ENCODE measurements around the gene ABLIM1. TPM values are rescaled to one million over a fixed set of nuclear protein-coding genes. Genes with fewer than 3 reads are reported as not detected.

ABLIM1 gene
- total RNA-seq, 2 experiments from 2014 or later, result 14.8 to 54.9 TPM

DNA sequence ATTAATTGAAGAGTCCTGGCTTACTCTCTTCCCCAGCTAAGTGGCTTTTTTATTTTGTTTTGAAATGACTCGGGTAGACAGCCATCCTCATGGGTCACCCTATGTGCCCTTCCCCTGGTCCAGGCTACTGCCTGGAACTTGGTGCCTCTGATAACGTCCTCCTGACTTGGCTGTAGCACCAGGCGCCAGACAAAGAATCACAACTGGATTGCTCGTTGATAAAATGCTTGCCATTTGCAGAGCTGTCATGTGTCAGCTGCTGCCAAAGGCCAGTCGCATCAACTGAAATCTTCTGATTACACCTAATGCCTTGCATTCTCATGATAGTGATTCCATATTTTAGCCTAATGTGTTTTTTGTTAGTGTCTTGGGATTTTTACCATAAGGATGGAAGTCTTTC lies 27.4 kb upstream of the ABLIM1 start:
- peaks cover 16% of the 10 kb centered on the region for H3K27me3 Mint-ChIP-seq
- no peak overlapping the region for H3K4me3 Mint-ChIP-seq
- CTCF ChIA-PET, result interaction anchor here (0.8 kb wide), 1 partner anchor 9 kb away, joined by 3 read pairs; no protein-coding TSS in a partner anchor
- H3K4me1 Mint-ChIP-seq, result no peaks in the 10 kb centered on the region
- no peaks in the 10 kb centered on the region for H3K9me3 Mint-ChIP-seq (ENCODE audit: low read depth)
- no peak overlapping the region for H3K27ac Mint-ChIP-seq
- DNase-seq (no peak), ATAC-seq (no peak)
- no peaks in the 10 kb centered on the region for H3K36me3 Mint-ChIP-seq

DNA sequence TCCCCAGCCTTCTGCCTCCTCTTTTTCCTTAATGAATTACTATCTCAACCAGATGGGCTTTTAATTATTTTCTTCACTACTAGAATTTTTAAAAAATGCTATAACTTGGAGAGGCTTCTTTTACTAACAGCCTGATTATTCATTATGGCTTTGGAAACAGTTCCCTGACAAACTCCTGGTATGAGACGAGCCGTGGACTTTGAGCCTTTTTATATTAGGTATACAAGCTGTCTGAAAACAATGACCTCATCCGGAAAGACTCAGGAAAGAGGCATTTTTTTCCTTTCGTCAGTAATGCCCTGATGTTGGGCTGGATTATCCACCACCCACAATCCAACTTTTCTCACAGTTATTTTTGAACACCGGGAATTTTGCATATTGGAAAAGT lies 26.7 kb upstream of the ABLIM1 start:
- Mint-ChIP-seq H3K4me3 (no peak overlapping the region), H3K27me3 (peaks cover 16% of the 10 kb centered on the region), H3K9me3 (ENCODE audit: low read depth) (no peaks in the 10 kb centered on the region), H3K27ac (no peak overlapping the region), H3K36me3 (no peaks in the 10 kb centered on the region), H3K4me1 (no peaks in the 10 kb centered on the region)
- DNase-seq, result no peak
- no peak for ATAC-seq
- CTCF ChIA-PET, result no interaction called here

GRCh38 chr10:114684084-114684821 lies 26.2 kb upstream of the ABLIM1 start:
- CTCF ChIA-PET, result no interaction called here
- peaks cover 16% of the 10 kb centered on the region for H3K27me3 Mint-ChIP-seq
- no peaks in the 10 kb centered on the region for H3K9me3 Mint-ChIP-seq (ENCODE audit: low read depth)
- DNase-seq (no peak), ATAC-seq (no peak)
- no peaks in the 10 kb centered on the region for H3K36me3 Mint-ChIP-seq
- no peak overlapping the region for H3K27ac Mint-ChIP-seq
- no peak overlapping the region for H3K4me3 Mint-ChIP-seq
- no peaks in the 10 kb centered on the region for H3K4me1 Mint-ChIP-seq

DNA sequence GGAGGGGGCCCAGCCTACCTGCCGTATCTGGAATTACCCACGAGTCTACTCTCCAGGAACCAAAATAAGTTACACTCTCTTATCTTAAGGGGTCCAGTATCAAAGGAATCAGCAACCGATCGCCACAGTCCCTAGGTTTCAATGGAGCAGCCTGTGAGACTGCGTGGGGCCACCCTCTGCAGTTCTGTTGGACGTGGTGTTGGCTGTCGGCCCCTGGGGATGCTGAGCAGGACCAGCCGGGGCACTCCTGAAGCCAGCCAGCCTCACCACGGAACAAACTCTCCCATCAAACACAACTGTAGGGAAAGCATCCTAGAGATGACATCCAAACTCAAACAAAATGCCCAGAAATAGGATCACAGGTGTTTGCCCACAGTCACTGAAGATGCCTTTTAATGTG lies 25.5 kb upstream of the ABLIM1 start:
- ATAC-seq (no peak), DNase-seq (no peak)
- Mint-ChIP-seq H3K4me1 (no peaks in the 10 kb centered on the region), H3K27ac (no peak overlapping the region), H3K36me3 (no peaks in the 10 kb centered on the region), H3K27me3 (peaks cover 19% of the 10 kb centered on the region), H3K9me3 (ENCODE audit: low read depth) (no peaks in the 10 kb centered on the region), H3K4me3 (no peak overlapping the region)
- CTCF ChIA-PET, result no interaction called here

DNA sequence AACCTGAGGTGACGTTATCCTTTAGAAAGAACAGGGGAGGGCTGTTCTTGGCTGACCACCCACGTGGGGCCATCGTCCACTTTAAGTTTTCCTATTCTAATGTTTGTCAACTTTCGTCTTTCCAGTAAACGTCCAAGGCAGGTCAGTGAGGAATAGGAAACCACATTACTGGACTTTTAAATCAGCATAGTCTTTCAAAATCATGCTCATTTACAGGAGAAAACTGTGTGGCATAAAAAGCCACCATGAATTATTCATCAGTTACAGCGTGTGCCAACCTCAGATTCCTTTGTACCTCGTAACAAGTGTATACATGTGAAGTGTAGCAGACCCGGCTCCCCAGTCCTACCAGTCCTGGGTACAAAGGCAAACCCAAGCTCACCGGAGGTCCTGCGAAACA lies 25.1 kb upstream of the ABLIM1 start:
- DNase-seq, result no peak
- Mint-ChIP-seq H3K27ac (no peak overlapping the region), H3K27me3 (peaks cover 24% of the 10 kb centered on the region), H3K36me3 (no peaks in the 10 kb centered on the region), H3K9me3 (ENCODE audit: low read depth) (no peaks in the 10 kb centered on the region), H3K4me1 (no peaks in the 10 kb centered on the region), H3K4me3 (no peak overlapping the region)
- no peak for ATAC-seq
- CTCF ChIA-PET, result no interaction called here

- Mint-ChIP-seq H3K4me1 (no peaks in the 10 kb centered on the region), H3K4me3 (no peak overlapping the region), H3K9me3 (ENCODE audit: low read depth) (no peaks in the 10 kb centered on the region), H3K27me3 (peaks cover 24% of the 10 kb centered on the region), H3K27ac (no peak overlapping the region), H3K36me3 (no peaks in the 10 kb centered on the region)
- CTCF ChIA-PET, result interaction anchor here (1.2 kb wide), 1 partner anchor 12 kb away, joined by 3 read pairs; no protein-coding TSS in a partner anchor
- DNase-seq, result no peak
- no peak for ATAC-seq
These were observed 24.5 kb upstream of the ABLIM1 start for GRCh38 chr10:114682532-114682931.

DNA sequence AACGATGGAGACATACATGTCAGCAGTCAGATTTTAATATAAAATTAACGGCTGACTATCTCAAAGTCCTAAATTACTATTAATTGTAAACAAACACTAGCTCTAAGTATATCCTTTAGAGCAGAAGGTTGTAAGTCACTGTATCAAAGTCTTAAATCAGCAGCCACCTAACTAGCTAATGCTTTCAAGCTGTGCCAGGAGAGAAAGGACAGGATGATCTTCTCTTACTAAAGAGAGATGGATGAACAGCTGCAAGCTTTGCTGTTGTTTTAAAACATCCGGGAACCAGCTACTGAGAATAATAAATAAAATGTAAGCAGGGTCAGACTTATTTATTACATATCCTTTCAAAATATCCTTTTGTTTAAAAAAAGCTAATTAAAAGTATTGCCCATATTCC lies 24.0 kb upstream of the ABLIM1 start:
- H3K27me3 Mint-ChIP-seq, result peaks cover 22% of the 10 kb centered on the region
- H3K4me1 Mint-ChIP-seq, result no peaks in the 10 kb centered on the region
- no peaks in the 10 kb centered on the region for H3K36me3 Mint-ChIP-seq
- no peaks in the 10 kb centered on the region for H3K9me3 Mint-ChIP-seq (ENCODE audit: low read depth)
- no peak overlapping the region for H3K27ac Mint-ChIP-seq
- CTCF ChIA-PET, result interaction anchor here (1.2 kb wide), 1 partner anchor 13 kb away, joined by 3 read pairs; no protein-coding TSS in a partner anchor
- H3K4me3 Mint-ChIP-seq, result no peak overlapping the region
- no peak for ATAC-seq
- DNase-seq, result no peak

GRCh38 chr10:114681542-114681941 lies 23.5 kb upstream of the ABLIM1 start:
- peaks cover 22% of the 10 kb centered on the region for H3K27me3 Mint-ChIP-seq
- H3K36me3 Mint-ChIP-seq, result no peaks in the 10 kb centered on the region
- no peaks in the 10 kb centered on the region for H3K4me1 Mint-ChIP-seq
- no peaks in the 10 kb centered on the region for H3K9me3 Mint-ChIP-seq (ENCODE audit: low read depth)
- ATAC-seq (no peak), DNase-seq (no peak)
- H3K4me3 Mint-ChIP-seq, result no peak overlapping the region
- CTCF ChIA-PET, result interaction anchor here (1.0 to 1.2 kb wide), 2 partner anchors 13 to 103 kb away, joined by 3 read pairs; no protein-coding TSS in a partner anchor
- H3K27ac Mint-ChIP-seq, result no peak overlapping the region

GRCh38 chr10:114680543-114681117 lies 22.6 kb upstream of the ABLIM1 start:
- H3K36me3 Mint-ChIP-seq, result no peaks in the 10 kb centered on the region
- no peaks in the 10 kb centered on the region for H3K9me3 Mint-ChIP-seq (ENCODE audit: low read depth)
- CTCF ChIA-PET, result interaction anchor here (1.0 kb wide), 1 partner anchor 104 kb away, joined by 3 read pairs; no protein-coding TSS in a partner anchor
- ATAC-seq (no peak), DNase-seq (no peak)
- H3K27me3 Mint-ChIP-seq, result peaks cover 22% of the 10 kb centered on the region
- no peak overlapping the region for H3K27ac Mint-ChIP-seq
- H3K4me1 Mint-ChIP-seq, result no peaks in the 10 kb centered on the region
- H3K4me3 Mint-ChIP-seq, result no peak overlapping the region

DNA sequence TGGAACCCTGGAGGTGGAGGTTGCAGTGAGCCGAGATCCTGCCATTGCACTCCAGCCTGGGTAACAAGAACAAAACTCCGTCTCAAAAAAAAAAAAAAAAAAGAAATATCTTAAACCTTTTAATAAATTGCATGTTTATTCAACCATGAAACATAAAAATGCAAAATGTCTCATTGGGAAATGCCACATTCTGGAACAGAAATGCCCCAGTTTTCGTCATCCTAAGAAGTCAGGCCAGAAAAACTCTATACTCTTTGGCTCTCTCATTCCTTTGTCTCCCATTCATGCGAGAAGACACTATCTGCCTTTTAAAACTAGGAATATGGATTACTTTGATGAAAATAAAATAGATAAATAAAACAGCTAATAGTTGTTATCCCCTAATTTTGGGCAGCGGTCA lies 21.5 kb upstream of the ABLIM1 start:
- CTCF ChIA-PET, result no interaction called here
- Mint-ChIP-seq H3K27me3 (peaks cover 21% of the 10 kb centered on the region), H3K4me1 (no peaks in the 10 kb centered on the region), H3K27ac (no peak overlapping the region), H3K4me3 (no peak overlapping the region), H3K36me3 (no peaks in the 10 kb centered on the region), H3K9me3 (ENCODE audit: low read depth) (no peaks in the 10 kb centered on the region)
- ATAC-seq (no peak), DNase-seq (no peak)

DNA sequence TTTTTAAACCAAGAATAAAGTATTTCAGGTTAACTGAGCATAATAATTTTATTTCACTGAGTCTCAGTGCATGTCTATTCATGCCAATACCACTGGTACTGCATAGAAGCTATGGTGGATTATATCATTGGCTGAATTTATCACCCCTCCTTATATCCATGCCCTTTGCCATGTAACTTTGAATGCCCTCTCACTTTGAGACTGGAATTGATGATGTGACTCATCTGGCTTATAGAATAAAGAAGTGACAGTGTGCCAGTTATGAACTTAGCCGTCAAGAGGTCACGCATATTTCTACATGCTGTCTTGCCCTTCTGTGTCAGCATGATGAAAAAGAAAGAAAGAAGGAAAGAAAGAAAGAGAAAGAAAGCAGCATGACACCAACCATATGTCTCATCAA lies 20.7 kb upstream of the ABLIM1 start:
- no peak overlapping the region for H3K4me3 Mint-ChIP-seq
- H3K27ac Mint-ChIP-seq, result no peak overlapping the region
- H3K27me3 Mint-ChIP-seq, result peaks cover 19% of the 10 kb centered on the region
- no peaks in the 10 kb centered on the region for H3K4me1 Mint-ChIP-seq
- CTCF ChIA-PET, result no interaction called here
- ATAC-seq, result no peak
- no peaks in the 10 kb centered on the region for H3K9me3 Mint-ChIP-seq (ENCODE audit: low read depth)
- no peaks in the 10 kb centered on the region for H3K36me3 Mint-ChIP-seq
- no peak for DNase-seq

- CTCF ChIA-PET, result no interaction called here
- Mint-ChIP-seq H3K27me3 (peaks cover 18% of the 10 kb centered on the region), H3K36me3 (no peaks in the 10 kb centered on the region), H3K4me3 (no peak overlapping the region), H3K9me3 (ENCODE audit: low read depth) (no peaks in the 10 kb centered on the region), H3K27ac (no peak overlapping the region), H3K4me1 (no peaks in the 10 kb centered on the region)
- DNase-seq, result no peak
- no peak for ATAC-seq
These were observed 20.3 kb upstream of the ABLIM1 start for GRCh38 chr10:114678336-114678735.

GRCh38 chr10:114674346-114674745 lies 16.3 kb upstream of the ABLIM1 start:
- Mint-ChIP-seq H3K27ac (no peak overlapping the region), H3K27me3 (peaks cover 30% of the 10 kb centered on the region), H3K9me3 (ENCODE audit: low read depth) (no peaks in the 10 kb centered on the region), H3K36me3 (no peaks in the 10 kb centered on the region), H3K4me3 (no peak overlapping the region), H3K4me1 (no peaks in the 10 kb centered on the region)
- ATAC-seq (no peak), DNase-seq (no peak)
- CTCF ChIA-PET, result no interaction called here

DNA sequence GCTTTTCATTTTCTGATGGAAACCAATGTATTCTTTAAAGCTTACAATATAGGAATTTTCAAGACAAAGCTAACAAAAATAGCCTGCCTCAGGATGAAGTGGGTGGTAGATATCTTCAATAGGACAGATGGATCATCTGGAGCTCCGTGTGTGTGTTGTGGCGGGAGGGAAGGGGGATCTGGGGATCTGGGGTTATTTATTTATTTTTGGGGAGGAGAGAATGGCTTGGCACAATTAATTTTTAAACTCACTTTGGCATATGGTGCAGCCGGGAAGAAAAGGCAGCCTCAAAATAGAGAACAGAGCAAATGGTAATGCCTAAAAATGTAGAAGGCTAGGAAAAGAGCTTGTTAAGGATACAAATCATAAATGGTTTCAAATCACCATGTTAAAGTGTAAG lies 11.6 kb upstream of the ABLIM1 start:
- H3K27ac Mint-ChIP-seq, result no peak overlapping the region
- H3K9me3 Mint-ChIP-seq (ENCODE audit: low read depth), result no peaks in the 10 kb centered on the region
- no peaks in the 10 kb centered on the region for H3K4me1 Mint-ChIP-seq
- CTCF ChIA-PET, result no interaction called here
- no peak overlapping the region for H3K4me3 Mint-ChIP-seq
- ATAC-seq, result no peak
- no peaks in the 10 kb centered on the region for H3K36me3 Mint-ChIP-seq
- no peak for DNase-seq
- H3K27me3 Mint-ChIP-seq, result peaks cover 38% of the 10 kb centered on the region

Measured in activated CD8-positive, alpha-beta memory T cell treated with anti-CD3 and anti-CD28 coated beads, Interleukin-2, amount 10 ng/mL, durations not matched to agents 7 days and 5 days (primary cell).